ENCODE results near the gene FBXW9. TPM values are rescaled to one million over a fixed set of nuclear protein-coding genes. Genes with fewer than 3 reads are reported as not detected.
"Not testable (repeated sequence)": the region's sequence is repeated elsewhere in the genome, so short reads cannot be mapped to it uniquely, and the experiment has no call there.

Gene FBXW9
- total RNA-seq, 1 donor: 7.3 TPM

DNA sequence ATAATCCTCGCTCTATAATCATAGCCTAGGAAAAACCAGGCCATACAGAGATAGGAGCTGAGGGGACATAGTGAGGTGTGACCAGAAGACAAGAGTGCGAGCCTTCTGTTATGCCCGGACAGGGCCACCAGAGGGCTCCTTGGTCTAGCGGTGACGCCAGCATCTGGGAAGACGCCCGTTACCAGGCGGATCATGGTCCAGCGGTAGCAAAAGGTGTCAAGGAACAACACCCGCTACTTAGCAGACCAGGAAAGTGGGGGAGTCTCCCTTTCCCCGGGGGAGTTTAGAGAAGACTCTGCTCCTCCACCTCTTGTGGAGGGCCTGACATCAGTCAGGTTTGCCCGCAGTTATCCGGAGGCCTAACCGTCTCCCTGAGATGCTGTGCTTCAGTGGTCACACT lies 15.6 kb upstream of the FBXW9 start:
- H3K4me3 ChIP-seq (ENCODE audit: low read depth, low read length); DNase-seq (ENCODE audit: low read depth): not testable (repeated sequence)
- TF ChIP-seq, protein P1, sequence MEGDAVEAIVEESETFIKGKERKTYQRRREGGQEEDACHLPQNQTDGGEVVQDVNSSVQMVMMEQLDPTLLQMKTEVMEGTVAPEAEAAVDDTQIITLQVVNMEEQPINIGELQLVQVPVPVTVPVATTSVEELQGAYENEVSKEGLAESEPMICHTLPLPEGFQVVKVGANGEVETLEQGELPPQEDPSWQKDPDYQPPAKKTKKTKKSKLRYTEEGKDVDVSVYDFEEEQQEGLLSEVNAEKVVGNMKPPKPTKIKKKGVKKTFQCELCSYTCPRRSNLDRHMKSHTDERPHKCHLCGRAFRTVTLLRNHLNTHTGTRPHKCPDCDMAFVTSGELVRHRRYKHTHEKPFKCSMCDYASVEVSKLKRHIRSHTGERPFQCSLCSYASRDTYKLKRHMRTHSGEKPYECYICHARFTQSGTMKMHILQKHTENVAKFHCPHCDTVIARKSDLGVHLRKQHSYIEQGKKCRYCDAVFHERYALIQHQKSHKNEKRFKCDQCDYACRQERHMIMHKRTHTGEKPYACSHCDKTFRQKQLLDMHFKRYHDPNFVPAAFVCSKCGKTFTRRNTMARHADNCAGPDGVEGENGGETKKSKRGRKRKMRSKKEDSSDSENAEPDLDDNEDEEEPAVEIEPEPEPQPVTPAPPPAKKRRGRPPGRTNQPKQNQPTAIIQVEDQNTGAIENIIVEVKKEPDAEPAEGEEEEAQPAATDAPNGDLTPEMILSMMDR (IDR thresholded peaks at IDR 0.05; ENCODE audit: insufficient read depth, low read depth, low read length): peak; percentile 14

DNA sequence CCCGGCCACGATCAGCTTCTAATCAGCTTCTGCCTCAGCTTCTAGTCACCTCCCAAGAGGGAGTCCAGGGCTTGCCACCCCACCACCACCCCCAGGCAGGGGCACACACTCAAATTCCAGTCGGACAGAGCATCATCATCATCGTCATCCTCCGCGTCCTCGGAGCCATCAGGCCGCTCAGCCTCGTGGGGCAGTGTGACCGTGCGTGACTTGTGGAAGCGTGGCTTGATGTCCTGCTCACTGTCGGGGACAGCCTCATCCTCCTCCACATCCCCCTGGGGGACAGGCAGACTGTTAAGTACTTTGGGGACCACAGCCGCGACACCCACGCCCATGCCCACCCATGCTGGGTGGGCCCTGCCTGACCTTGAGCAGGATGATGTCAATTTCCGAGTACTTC lies 14.8 kb upstream of the FBXW9 start:
- DNase-seq (ENCODE audit: low read depth): no peak
- TF ChIP-seq, protein P1 (IDR thresholded peaks at IDR 0.05; ENCODE audit: insufficient read depth, low read depth, low read length): no peak
- H3K4me3 ChIP-seq (ENCODE audit: low read depth, low read length): no peak overlapping the region

DNA sequence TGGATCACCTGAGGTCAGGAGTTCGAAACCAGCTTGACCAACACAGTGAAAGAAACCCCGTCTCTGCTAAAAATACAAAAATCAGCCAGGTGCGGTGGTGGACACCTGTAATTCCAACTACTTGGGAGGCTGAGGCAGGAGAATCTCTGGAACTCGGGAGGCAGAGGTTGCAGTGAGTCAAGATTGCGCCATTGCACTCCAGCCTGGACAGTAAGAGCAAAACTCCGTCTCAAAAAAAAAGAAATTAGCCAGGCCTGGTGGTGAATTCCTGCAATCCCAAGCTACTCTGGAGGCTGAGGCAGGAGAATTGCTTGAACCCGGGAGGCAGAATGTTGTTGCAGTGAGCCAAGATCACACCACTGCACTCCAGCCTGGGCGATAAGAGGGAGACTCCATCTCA lies 12.2 kb upstream of the FBXW9 start:
- H3K4me3 ChIP-seq (ENCODE audit: low read depth, low read length): no peak overlapping the region
- DNase-seq (ENCODE audit: low read depth): no peak
- TF ChIP-seq, protein P1 (IDR thresholded peaks at IDR 0.05; ENCODE audit: insufficient read depth, low read depth, low read length): no peak

DNA sequence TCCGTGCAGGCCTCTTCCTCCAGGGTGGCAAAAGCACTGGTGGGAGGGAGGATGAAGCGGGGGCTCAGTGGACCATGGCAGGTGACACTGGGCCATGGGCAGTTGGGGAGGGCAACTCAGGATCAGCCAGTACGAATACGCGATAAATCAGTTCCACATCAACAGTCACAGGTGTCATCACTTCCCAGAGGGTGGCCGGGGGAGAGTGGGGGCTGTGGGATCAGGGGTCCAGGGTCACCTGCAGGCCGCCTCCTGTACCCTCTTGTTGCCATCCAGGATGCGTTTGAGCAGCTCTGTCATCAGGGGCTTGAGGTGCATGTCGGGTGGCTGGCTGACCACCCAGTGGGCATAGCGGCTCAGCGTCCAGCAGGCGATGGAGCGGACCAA lies 9.9 kb upstream of the FBXW9 start:
- no peak overlapping the region for H3K4me3 ChIP-seq (ENCODE audit: low read depth, low read length)
- TF ChIP-seq, protein P1 (IDR thresholded peaks at IDR 0.05; ENCODE audit: insufficient read depth, low read depth, low read length): no peak
- no peak for DNase-seq (ENCODE audit: low read depth)

DNA sequence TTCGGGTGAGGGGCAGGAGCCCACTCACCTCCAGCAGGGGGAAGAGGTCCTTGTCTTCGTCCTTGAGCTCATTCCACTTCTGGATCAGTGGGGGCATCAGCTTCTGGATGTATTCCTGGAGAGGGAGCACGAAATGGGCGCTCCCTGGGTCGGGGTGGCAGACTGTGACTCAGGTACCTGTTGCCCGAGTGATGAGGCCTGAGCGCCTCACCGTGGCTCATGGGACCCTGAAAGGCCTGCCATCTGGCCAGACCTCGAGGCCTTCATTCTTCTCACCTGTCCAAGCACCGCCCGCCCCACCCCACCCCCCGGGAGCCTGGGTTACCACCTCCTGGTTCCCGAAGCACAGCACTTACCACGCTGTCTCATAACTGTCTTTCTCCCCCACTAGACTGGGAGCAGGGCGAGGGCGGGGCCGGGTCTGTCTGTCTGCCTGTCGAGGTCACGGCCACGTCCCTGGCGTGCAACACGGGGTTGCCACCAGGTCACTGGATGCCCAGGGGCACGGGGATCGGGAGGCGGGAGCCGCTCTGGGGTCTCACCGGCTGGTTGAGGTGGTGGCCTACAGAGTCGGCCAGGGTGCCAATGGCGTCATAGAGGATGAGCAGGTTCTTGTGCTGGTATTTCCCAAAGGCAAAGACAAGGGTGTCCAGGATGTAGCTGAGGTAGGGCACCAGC lies 9.4 kb upstream of the FBXW9 start:
- TF ChIP-seq, protein P1 (IDR thresholded peaks at IDR 0.05; ENCODE audit: insufficient read depth, low read depth, low read length): no peak
- H3K4me3 ChIP-seq (ENCODE audit: low read depth, low read length): no peak overlapping the region
- no peak for DNase-seq (ENCODE audit: low read depth)

DNA sequence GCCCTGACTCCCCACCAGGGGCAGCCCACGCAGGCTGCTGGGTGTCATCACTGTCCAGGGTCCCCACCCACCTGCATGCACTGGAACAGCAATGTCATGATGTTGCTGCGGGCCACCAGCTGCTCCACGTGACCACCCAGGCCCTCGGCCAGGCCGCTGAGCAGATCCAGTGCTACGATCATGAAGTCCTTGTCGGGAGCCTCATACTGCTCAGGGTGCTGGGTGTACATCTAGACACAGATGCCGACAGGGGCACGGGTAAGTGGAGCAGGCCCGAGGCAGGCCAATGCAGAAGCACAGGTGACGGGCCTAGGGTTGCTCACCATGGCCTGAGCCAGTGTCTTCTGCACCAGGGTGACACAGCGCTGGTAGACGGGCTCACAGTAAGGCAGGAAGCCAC lies 8.7 kb upstream of the FBXW9 start:
- TF ChIP-seq, protein P1 (IDR thresholded peaks at IDR 0.05; ENCODE audit: insufficient read depth, low read depth, low read length): no peak
- H3K4me3 ChIP-seq (ENCODE audit: low read depth, low read length): no peak overlapping the region
- no peak for DNase-seq (ENCODE audit: low read depth)

DNA sequence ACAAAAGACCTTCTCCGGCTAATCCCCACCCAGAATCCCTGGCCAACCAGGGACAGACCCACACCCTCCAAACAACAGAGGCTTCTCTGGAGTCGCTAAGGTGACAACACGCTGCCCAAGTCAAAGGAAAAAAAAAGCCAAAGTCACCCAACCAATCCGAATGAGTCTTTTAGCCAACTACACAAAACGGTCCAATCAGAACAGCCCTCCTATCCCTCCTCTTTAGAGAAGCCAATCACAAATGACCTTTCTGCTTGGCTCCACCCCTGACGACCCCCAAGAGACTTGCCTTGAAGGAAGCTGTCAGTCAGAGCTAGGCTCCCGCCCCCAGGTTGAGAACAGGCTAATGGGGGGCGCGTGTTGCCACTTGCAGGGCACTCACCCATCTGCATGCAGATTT lies 6.6 kb upstream of the FBXW9 start:
- H3K4me3 ChIP-seq (ENCODE audit: low read depth, low read length): no peak overlapping the region
- DNase-seq (ENCODE audit: low read depth): peak; percentile 46
- TF ChIP-seq, protein P1 (IDR thresholded peaks at IDR 0.05; ENCODE audit: insufficient read depth, low read depth, low read length): no peak
